ENCODE results near the gene PITPNM1.
"Not testable (repeated sequence)": the region's sequence is repeated elsewhere in the genome, so short reads cannot be mapped to it uniquely, and the experiment has no call there.

Gene PITPNM1

DNA sequence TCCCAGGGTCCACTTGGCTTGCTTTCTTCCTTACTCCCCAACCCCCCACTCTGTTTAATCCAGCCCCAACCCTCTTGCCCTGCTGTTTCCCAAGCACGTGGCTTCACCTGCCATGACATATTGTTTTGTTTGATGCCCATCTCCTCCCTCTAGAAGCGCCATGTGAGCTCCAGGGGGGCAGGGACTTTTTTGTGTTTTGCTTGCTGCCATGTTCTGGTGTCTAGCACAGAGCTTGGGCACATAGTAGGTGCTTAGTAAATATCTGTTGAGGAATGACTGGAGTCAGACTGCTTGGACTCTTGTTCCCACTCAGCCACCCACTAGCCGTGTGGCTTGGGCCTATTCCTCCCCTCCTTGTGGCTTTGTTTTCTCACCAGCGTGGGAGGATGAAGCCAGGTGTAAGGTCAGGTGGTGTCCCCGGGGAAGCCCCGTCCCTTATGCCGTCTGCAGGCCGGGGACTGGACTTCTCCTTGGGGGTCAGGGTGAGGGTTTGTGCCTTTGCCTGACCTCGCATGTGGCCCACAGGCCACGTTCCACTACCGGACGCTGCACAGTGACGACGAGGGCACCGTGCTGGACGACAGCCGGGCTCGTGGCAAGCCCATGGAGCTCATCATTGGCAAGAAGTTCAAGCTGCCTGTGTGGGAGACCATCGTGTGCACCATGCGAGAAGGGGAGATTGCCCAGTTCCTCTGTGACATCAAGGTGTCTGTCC, 18.5 kb downstream of the PITPNM1 start:
- no peak for DNase-seq

GRCh38 chr11:67485873-67486361, 19.2 kb downstream of the PITPNM1 start:
- not testable (repeated sequence) for DNase-seq

DNA sequence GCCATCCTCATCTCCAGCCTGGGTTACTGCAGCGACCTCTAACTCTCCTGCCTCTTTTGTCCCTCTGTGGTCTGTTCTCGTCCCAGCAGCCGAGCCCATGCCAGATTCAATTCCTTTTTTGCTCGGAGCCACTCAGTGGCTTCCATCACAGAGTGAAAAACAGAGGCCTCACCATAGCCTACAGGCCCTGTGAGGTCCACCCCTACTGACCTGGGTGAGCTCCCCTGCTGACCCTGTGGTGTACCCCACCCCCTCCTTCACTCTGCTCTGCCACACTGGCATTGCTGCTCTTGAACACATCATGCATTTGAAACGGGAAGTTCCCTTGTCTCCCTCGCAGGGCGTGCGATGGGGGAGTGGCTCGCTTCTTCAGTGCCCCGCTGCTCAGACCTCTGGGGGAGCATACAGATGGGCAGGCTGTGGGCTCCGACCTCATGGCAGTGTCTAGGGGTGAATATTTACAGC, 20.3 kb downstream of the PITPNM1 start:
- DNase-seq, result no peak

GRCh38 chr11:67483831-67484665, 21.1 kb downstream of the PITPNM1 start:
- DNase-seq, result no peak

- peak; percentile 96 for DNase-seq
Measured at GRCh38 chr11:67482827-67483798, 22.1 kb downstream of the PITPNM1 start, which contains the start of gene AIP. Gene AIP (plus strand): TSS chr11:67483026. CDS start chr11:67483159, 133 bp downstream.

GRCh38 chr11:67482275-67482826, 22.8 kb downstream of the PITPNM1 start:
- no peak for DNase-seq

DNA sequence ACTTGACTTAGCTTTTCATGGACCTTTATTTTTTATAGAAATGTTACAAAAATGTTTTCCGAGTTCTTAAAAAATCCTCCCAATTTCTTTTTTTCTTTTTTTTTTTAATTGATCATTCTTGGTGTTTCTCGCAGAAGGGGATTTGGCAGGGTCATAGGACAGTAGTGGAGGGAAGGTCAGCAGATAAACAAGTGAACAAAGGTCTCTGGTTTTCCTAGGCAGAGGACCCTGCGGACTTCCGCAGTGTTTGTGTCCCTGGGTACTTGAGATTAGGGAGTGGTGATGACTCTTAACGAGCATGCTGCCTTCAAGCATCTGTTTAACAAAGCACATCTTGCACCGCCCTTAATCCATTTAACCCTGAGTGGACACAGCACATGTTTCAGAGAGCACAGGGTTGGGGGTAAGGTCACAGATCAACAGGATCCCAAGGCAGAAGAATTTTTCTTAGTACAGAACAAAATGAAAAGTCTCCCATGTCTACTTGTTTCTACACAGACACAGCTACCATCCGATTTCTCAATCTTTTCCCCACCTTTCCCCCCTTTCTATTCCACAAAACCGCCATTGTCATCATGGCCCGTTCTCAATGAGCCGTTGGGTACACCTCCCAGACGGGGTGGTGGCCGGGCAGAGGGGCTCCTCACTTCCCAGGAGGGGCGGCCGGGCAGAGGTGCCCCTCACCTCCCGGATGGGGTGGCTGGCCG, 27.7 kb downstream of the PITPNM1 start:
- not testable (repeated sequence) for DNase-seq

DNA sequence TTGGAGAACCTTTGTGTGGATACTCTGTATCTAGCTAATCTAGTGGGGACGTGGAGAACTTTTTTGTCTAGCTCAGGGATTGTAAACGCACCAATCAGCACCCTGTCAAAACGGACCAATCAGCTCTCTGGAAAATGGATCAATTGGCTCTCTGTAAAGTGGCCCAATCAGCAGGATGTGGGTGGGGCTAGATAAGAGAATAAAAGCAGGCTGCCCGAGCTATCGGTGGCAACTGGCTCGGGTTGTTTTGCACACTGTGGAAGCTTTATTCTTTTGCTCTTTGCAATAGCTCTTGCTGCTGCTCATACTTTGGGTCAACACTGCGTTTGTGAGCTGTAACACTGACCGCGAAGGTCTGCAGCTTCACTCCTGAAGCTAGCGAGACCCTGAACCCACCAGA, 28.5 kb downstream of the PITPNM1 start:
- DNase-seq, result not testable (repeated sequence)

GRCh38 chr11:67472882-67473281, 32.3 kb downstream of the PITPNM1 start:
- no peak for DNase-seq

- no peak for DNase-seq
Measured at GRCh38 chr11:67470337-67471002, 34.7 kb downstream of the PITPNM1 start.

DNA sequence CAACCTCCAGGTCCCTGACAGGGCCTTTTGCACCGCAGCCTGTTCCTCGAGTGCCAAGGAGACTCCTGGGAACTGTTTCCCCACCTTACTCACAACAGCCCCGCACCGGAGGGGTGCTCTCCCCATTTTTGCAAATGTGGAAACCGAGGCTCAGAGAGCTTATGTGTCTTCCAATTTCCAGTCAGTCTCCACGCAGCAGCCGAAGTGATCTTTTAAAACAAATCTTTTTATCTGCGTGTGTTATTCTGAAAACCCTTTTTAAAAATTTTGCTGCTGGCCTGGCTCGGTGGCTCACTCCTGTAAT, 35.7 kb downstream of the PITPNM1 start:
- no peak for DNase-seq

GRCh38 chr11:67468759-67469507, 36.2 kb downstream of the PITPNM1 start, which contains the start of gene TMEM134:
Gene TMEM134 (minus strand): TSS chr11:67469251. CDS start chr11:67469192, 59 bp downstream.
- peak; percentile 87 for DNase-seq

DNA sequence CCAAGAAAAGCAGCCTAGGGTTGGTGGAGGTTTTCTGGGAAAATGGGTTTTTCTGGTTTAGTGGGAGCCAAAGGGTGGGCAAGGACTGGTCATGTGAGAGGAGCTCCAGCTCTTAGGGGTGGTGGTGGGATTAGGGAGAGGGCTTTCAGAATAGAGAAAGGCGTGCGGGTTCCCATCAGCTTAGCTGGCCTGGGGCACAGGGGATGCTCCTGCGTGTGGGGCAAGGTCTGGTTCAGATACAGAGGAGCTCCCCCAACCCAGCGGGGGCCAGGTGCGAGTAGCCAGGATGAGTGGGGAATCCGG, 36.8 kb downstream of the PITPNM1 start:
- DNase-seq, result no peak

DNA sequence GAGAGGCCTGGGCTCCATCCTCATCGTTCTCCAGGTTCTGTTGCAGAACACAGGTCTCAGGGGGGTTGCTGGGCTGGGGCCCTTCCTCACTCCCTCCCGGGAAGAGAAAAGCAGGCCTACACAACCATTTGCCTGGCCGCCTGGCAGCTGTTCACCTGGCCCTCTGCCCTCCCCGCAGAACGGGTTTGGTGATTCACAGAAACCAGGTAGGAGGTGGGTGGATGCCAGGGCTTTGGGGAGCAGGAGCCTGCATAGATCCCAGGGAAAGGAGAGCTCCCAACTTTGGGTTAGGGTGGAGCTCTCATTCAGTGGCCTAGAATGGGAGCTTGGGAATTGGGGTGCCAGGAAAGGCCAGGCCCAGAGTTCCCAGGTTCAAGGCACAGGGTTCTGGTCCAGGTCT, 37.1 kb downstream of the PITPNM1 start:
- DNase-seq, result no peak

- no peak for DNase-seq
Measured at GRCh38 chr11:67466962-67467771, 38.0 kb downstream of the PITPNM1 start.

DNA sequence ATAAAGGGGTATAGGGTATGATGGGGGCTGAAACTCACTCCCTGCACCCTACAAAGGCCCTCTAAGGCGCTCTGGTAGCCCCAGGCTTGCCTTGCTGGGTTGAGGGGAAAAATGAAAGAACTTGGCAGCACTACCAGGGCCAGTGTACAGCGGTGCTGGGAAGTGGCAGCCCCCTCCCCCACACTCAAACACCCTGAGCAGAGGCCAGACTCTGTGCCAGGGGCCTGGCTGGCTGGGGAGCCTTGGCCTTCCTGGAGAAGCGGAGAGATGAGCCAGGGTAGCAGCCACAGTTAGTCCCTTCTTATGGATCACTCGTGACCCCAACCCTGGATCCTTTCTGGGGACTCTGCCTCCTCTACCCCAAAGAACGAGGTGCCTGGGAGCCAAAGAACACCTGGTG, 38.8 kb downstream of the PITPNM1 start:
- DNase-seq, result no peak

DNA sequence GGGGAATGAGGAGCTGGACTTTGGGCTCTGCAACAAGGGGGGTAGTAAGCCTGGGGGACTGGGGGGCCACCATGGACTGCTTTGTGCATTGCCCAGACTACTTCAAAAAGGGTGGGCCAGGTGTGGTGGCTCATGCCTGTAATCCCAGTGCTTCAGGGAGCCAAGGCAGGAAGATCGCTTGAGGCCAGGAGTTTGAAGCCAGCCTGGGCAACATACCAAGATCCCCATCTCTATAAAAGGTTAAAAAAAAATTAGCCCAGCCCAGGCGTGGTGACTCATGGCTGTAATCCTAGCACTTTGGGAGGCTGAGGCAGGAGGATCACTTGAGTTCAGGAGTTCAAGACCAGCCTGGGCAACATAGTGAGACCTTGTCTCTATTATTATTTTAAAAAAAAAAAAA, 39.6 kb downstream of the PITPNM1 start:
- DNase-seq, result not testable (repeated sequence)

GRCh38 chr11:67465189-67465510, 40.0 kb downstream of the PITPNM1 start:
- DNase-seq, result no peak

GRCh38 chr11:67464411-67465188, 40.6 kb downstream of the PITPNM1 start:
- no peak for DNase-seq

All from amniotic stem cell (primary cell).